Cerebellar nuclear complex (tissue), 1 donor: ENCODE results near the gene OLFML1.
"Not testable (repeated sequence)": the region's sequence is repeated elsewhere in the genome, so short reads cannot be mapped to it uniquely, and the experiment has no call there.

Experiments used
- DNase-seq, 2 experiments: peaks; one replicate each; lab custom pipeline; 2025; lab: John Stamatoyannopoulos, UW

Gene OLFML1

GRCh38 chr11:7512525-7513233 lies 27.4 kb downstream of the OLFML1 start:
- no peak for DNase-seq

DNA sequence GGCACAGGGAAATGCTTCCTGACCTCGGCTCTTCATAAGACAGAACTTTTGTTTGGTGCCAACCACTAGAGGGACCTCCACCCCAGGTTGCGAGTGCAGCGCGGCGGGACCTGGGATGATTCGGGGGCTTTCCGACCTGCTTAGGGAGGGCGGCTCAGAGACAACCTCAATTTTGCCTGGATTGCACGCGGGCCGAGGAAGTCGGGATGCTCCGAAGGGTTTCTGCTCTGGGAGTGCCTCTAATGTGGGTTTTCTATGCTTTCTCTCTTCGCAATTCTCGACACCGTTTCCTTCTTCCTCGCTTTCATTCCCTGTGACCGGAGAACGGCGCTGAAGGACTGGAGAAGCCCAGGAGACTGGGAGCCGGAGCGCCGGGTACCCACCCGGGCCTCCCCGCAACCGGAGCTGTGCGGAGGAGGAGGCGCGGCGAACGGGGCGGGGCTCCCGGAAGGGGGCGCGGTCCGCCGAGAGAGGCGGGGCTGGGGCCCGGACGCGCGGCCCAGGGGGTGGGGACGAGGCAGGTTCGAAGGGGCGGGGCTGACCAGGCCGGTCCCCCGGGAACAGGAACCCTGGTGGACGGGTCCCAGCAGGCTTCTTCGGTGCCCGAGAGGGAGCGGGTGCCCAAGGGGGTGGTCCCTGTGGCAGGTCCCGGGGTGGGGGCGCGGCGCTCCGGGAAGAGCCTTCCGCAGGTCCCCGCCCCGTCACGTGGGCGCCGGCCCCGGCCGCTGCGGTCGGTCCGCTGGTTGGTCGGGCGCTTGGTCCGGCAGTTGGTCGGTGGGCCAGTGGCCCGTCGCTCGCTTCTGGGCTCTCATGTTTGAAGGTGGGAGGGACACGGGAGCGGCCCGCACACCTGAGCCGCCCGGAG lies 28.2 kb downstream of the OLFML1 start, which contains the start of gene PPFIBP2:
Gene PPFIBP2 (plus strand): TSS at position 766 of the 865 bp plus-strand sequence. CDS start 35,477 bp downstream, outside the sequence.
- peak in 1 of 2 experiments; percentile 42 for DNase-seq

DNA sequence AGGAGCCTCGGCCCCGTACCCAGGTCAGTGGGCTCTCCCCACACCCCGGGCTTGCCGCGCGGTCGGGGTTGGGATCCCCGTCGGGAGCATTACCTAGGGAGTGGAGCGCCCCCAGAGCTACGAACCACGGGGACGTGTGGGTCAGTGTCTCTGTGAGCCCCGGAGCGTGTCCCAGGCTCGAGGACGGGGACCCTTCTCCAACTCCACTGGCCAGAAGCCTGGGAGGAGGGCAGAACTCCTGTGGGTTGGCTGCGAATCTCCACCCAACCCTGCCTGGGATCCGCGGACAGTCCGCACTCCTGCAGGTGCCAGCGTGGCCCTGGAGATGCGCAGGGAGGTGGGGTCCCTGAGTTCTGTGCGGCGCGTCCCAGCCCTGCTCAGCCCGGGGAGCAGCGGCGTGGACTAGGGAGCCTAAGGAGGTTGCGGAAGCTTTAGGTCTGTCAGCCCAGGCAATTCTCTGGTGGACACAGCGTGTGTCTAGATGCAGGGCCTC lies 28.8 kb downstream of the OLFML1 start:
- DNase-seq, result no peak

DNA sequence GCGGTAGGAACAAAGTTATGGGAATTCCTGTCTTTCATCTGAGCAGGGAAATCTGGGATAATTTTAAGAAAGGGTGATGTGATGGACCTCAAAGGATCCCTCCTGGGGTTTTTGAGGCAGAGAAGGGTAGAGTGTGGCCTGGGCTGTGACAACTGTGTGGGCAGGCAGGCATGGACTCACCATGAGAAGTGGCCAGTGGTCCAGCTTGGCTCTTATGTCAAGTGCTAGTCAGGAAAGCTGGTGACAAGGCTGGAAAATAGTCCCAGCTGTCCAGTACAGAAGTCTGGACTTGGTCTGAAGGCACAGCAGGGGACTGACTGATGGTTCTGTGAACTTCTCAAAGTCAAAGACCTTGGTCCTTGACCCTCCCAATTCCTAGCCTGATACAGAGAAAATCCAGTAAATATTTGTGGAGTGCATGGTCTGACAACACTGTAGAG lies 30.2 kb downstream of the OLFML1 start:
- no peak for DNase-seq

DNA sequence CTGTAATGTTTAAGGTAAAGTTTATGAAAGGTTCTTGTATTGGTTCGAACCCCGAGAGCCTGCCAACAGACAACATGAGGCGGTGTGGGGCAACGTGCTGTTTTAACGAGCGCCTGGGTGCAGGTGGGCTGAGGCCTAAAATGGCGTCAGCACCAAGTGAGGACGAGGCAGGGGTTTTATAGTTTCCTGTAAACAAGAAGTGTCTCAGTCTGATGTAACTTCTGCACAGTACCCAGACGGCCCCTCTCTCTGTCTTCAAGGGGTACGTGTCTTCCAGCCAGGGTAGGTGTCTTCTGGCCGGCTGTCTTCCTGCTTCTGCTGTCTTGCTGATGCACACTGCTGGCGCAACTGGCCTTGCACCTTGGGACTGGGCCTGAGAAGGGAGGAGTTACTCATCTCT lies 31.2 kb downstream of the OLFML1 start:
- DNase-seq, result no peak

- not testable (repeated sequence) for DNase-seq
Measured at GRCh38 chr11:7517743-7518142, 32.4 kb downstream of the OLFML1 start.

DNA sequence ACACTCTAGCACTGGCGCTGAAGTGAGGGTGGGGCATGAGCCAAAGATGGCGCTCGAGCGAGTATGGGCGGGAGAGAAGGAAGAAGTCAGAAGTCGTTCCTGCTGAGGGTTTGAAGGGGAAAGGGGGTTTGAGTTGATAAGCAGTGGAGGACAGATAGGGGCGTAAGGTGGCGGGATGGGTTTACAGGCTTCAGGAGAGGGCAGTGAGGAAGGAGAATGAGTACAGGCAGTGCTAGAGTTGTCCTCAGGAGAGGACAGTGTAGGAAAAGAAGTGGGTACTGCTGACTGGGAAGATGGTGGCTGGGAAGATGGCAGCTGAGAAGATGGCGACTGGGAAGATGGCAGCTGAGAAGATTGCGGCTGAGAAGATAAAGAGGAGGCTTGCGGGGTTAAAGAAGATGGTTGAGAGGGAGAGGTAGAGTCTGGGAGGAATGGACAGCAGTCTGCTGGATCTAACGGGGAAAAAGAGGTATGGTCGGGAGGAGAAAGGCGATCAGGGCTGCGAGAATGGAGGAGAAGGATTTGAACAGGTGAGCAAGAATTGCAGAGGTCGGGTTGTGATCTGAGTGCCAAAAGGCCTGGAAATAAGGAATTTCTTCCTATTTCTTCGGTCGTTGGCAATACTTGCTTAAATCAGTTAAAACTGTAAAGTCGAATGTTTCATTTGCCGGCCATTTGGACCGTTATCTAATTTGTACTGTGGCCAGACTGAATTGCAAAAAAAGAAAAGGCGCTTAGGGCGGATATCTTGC lies 33.7 kb downstream of the OLFML1 start:
- DNase-seq, result no peak

- no peak for DNase-seq
Measured at GRCh38 chr11:7520011-7520942, 35.0 kb downstream of the OLFML1 start.

DNA sequence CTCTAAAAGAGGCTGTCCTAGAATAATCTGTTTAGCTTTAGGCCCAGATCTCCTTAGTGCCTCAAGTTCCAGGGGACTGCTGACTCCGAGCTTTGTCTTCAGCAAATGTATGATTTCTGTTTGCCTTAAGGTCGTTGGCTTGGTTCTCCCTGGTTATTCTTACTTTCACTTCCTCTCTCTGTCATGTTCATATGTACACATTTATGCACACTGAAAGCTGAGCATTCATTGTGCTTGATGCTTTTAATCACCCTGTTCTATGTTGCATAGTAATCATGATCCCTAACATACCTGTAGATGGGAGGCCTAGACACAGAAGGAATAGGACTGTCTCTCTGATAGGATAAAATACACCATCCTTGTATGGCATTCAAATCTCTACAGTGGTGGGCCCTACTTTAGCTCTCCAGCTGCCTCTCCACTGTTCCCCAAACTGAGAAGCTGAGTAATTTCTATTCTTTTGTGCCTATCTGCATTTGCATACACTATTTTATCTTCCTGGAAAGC lies 35.7 kb downstream of the OLFML1 start:
- no peak for DNase-seq

- DNase-seq, result no peak
Measured at GRCh38 chr11:7522121-7522520, 36.8 kb downstream of the OLFML1 start.

- DNase-seq, result no peak
Measured at GRCh38 chr11:7522546-7522945, 37.2 kb downstream of the OLFML1 start.

- no peak for DNase-seq
Measured at GRCh38 chr11:7523416-7524210, 38.3 kb downstream of the OLFML1 start.

DNA sequence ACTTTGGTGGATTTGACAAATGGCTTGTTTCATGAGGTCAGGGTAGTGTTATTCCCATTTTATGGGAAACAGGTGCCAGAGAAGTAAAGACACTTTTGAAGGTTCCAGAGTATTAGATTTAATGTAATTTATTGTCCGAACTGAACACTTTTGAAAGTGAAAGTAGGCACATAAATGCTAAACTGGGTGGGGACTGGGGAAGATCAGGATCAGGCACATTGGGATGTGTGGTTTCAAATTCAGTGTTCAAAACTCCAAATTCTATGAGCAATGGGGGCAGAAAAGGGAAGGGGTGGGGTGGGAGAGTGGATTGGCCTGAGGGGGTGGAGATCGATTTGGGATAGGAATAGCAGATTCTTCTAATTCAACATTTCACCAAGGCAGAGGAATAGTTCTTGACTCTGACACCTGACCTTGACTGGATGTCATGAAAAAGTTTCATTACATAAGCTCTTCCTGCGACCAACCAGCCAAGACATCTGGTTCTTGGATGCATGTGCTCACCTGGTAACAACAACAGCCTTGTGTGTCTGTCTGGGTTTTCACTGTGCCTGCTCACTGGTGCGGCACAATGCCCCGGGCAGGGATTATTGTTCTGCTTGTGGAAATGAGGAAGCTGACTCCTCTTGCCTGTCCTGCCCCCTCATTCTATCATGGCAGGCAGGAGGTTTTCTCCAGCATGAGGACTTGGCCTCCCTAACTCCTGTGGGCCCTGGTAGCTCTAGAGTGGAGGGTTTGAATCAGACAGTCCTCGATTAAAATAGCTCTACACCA lies 39.3 kb downstream of the OLFML1 start:
- no peak for DNase-seq

- DNase-seq, result no peak
Measured at GRCh38 chr11:7525424-7525823, 40.1 kb downstream of the OLFML1 start.

- DNase-seq, result no peak
Measured at GRCh38 chr11:7527029-7527428, 41.7 kb downstream of the OLFML1 start.

- no peak for DNase-seq
Measured at GRCh38 chr11:7528514-7529049, 43.3 kb downstream of the OLFML1 start.

DNA sequence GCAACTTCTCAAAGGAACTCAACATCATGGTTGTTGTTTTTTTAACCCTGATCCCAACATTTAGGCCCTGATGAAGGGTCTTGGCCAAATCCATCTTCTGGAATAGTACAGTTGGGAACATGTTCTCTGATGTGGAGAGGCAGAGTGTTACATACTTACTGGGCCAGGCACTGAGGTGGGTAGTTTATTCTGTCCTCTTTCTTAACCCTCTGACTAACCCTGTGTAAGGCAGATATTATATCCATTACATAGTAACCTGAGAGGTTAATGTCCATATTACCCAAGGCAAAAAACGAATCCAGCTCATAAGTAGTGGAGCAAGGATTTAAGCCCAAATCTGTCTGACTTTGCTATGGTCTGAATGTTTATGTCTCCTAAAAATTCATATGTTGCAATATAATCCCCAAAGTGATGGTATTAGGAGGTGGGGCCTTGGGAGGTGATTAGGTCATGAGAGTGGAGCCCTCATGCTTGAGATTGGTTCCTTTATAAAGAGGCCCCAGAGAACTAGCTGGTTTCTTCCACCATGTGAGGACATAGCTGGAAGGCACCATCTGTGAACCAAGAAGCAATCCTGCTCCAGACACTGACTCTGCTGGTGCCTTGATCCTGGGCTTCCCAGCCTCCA lies 44.8 kb downstream of the OLFML1 start:
- no peak for DNase-seq

DNA sequence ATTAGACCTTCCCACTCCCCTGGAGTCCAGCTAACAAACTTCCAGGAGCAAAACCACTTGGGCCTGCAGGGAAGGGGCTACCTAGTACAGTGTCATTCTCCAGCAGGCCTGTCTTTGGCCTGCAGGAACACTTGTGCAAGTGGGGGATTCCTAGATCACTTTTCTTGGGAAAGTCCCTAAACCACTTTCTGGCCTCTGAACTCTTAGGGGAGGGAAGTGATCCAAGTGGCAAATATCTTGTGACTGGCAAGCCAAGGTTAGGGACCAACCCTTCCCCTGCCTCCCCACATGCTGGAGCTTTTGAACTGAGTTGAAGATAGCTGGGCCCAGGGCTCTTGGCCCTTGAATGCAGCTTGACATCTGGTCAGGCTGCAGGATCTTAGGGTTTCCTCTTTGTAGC lies 45.7 kb downstream of the OLFML1 start:
- no peak for DNase-seq
